Sigmoid colon (tissue), 7 donors: ENCODE data around the gene P2RX5. TPM values are rescaled to one million over a fixed set of nuclear protein-coding genes. Genes with fewer than 3 reads are reported as not detected.
A peak's percentile ranks its signal among the peaks of the same experiment; 100 is the strongest.

Experiments used
- DNase-seq: peaks from one replicate; pipeline ENCODE4 v3.0.0-alpha.2; 2019
- H3K27ac ChIP-seq, 4 donors: fragments of 200-600 bp; sonication (generic); one replicate each; pipeline ENCODE4 v1.5.1; 2016 to 2019; ENCODE audit warnings: mild to moderate bottlenecking in 1 of 4
- H3K27me3 ChIP-seq, 3 donors: fragments of 200-600 bp; sonication (generic); one replicate each; pipeline ENCODE4 v1.5.1; 2019; ENCODE audit warnings: mild to moderate bottlenecking in 1 of 3
- H3K36me3 ChIP-seq, 4 donors: fragments of 200-600 bp; sonication (generic); one replicate each; pipeline ENCODE4 v1.5.1; 2016 to 2019
- H3K4me1 ChIP-seq, 4 donors: fragments of 200-600 bp; sonication (generic); one replicate each; pipeline ENCODE4 v1.5.1; 2017 to 2019
- H3K4me3 ChIP-seq, 4 donors: fragments of 200-600 bp; sonication (generic); one replicate each; pipeline ENCODE4 v1.5.1; 2017 to 2019; ENCODE audit warnings: mild to moderate bottlenecking in 2 of 4, moderate library complexity in 1 of 4
- H3K9me3 ChIP-seq, 4 donors: fragments of 200-600 bp in 3 of 4; sonication (generic) in 3 of 4; one replicate each; pipeline versions ENCODE4 v1.5.1 to v1.6.1; 2013 to 2019
- EP300 ChIP-seq, 4 donors: sonication (generic); formaldehyde crosslinking; IDR thresholded peaks; one replicate each; pipeline ENCODE4 v1.6.1; 2017; ENCODE audit warnings: antibody characterized with exemption in 4 of 4
- POLR2A ChIP-seq, 2 donors: fragments of 450-650 bp; IDR thresholded peaks; one replicate each; pipeline ENCODE4 v1.6.1; 2016; ENCODE audit warnings: antibody characterized with exemption in 2 of 2, mild to moderate bottlenecking in 2 of 2, moderate library complexity in 2 of 2
- POLR2AphosphoS5 ChIP-seq, 4 donors: sonication (generic); formaldehyde crosslinking; IDR thresholded peaks; one replicate each; pipeline ENCODE4 v1.6.1; 2017; ENCODE audit warnings: antibody characterized with exemption in 4 of 4
- WGBS, 2 donors: extraction: QIAGEN DNeasy Blood & Tissue Kit; methylation state at CpG; one replicate each; pipeline ENCODE4 v1.1.7; 2013; 5-methylcytosine and 5-hydroxymethylcytosine counted together
- intact Hi-C: fragments of 100-400 bp; cut with DNase I; formaldehyde crosslinking; loops from one replicate; pipeline ENCODE4 v1.15.1; 2023
- polyA plus RNA-seq, 3 donors: library from polyadenylated mRNA; stranded (reverse); fragments of 200-250 nt; gene quantifications; one replicate each; pipeline ENCODE4 v1.2.3, GENCODE V29; 2013
- total RNA-seq, 4 donors: library from RNA; depleted of rRNA; stranded (reverse); fragments of >200 nt; gene quantifications; one replicate each; pipeline ENCODE4 v1.1.0, GENCODE V29; 2016
- TF ChIP-seq, protein P1 (sequence below), 4 experiments: fragments of 450-650 bp in 3 of 4; fragments of 200-600 bp in 1 of 4; IDR thresholded peaks; one replicate each; pipeline ENCODE4 v1.5.1; 2016 to 2019; ENCODE audit warnings: antibody characterized with exemption in 4 of 4, mild to moderate bottlenecking in 3 of 4, moderate library complexity in 2 of 4
- donor health status: healthy with polysubstance abuse.
- donor health status: Bipolar disorder and iron deficiency.
- donor health status: healthy.

Gene P2RX5
- total and polyA plus RNA-seq, 7 donors, result 0.27 to 55.3 (median 0.49) TPM; not detected in 2

DNA sequence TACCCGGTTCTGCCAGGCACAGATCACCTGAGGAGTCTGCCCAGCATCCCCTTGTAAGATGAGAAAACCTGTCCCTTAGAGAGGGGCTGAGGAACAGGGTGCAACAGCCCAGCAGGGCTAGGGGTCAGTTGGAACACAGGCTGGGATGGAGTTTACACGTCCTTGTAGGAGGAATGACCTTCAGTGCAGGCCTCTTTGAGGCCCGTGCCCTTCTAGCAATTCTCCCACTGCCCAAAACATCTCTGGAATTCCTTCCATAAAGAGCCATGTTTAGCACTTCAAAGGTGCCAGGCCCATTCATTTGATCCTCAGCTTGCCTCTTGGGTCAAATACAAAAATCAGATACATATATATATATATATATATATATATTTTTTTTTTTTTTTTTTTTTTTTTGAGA is 54.9 kb downstream of the P2RX5 start:
- H3K27ac ChIP-seq, result no peak overlapping the region

DNA sequence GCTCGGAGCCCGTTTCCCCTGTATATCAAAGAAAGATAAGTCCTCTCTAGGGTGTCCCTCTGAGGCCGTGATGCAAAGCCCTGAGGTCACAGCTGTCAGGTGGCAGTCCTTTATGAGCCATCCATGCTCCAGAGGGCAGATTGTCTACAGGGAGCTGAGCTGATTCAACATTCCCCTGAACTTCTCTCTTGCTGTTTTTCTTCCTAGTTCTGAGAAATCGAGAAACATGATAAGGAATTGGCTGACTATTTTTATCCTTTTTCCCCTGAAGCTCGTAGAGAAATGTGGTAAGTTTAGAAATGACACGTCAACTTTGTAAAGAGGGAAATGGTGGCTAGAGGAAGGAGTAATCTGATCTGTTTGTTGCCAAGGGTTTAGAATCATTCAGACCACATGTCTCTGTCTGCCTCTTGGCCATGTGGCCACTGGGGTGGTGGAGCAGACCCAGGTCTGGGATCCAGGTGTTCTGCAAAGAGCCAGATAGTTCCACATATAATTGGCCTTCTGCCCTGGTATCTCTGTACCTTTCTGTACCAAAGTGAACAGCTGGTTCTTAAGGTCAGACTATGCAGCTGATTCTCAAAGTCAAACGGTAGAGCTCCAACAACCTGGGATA is 55.9 kb downstream of the P2RX5 start:
- 50 to 82% methylated on average over 7 of the region's 7 CpGs for WGBS, 2 donors
- Histone ChIP-seq H3K27me3 (no peaks in the 10 kb centered on the region), H3K9me3 (no peaks in the 10 kb centered on the region), H3K4me3 (no peak overlapping the region), H3K36me3 (peaks cover 0 to 32% (median 0%) of the 10 kb centered on the region in 4 donors), H3K4me1 (peaks cover 0 to 21% (median 16%) of the 10 kb centered on the region in 4 donors), H3K27ac (no peak overlapping the region)
- no peak for DNase-seq
- intact Hi-C loops, result loop anchor here (5.0 kb wide), 1 partner anchor 593 kb away; no protein-coding TSS in a partner anchor
- no peak for TF ChIP-seq EP300 (IDR thresholded peaks at IDR 0.05)
- TF ChIP-seq, protein P1, sequence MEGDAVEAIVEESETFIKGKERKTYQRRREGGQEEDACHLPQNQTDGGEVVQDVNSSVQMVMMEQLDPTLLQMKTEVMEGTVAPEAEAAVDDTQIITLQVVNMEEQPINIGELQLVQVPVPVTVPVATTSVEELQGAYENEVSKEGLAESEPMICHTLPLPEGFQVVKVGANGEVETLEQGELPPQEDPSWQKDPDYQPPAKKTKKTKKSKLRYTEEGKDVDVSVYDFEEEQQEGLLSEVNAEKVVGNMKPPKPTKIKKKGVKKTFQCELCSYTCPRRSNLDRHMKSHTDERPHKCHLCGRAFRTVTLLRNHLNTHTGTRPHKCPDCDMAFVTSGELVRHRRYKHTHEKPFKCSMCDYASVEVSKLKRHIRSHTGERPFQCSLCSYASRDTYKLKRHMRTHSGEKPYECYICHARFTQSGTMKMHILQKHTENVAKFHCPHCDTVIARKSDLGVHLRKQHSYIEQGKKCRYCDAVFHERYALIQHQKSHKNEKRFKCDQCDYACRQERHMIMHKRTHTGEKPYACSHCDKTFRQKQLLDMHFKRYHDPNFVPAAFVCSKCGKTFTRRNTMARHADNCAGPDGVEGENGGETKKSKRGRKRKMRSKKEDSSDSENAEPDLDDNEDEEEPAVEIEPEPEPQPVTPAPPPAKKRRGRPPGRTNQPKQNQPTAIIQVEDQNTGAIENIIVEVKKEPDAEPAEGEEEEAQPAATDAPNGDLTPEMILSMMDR (IDR thresholded peaks at IDR 0.05), result no peak
- TF ChIP-seq POLR2AphosphoS5 (IDR thresholded peaks at IDR 0.05), result no peak
- TF ChIP-seq POLR2A (IDR thresholded peaks at IDR 0.05), result no peak

More for the DNA sequence above, 54.9 kb downstream of the P2RX5 start:
- intact Hi-C loops, result no loop called here
- WGBS, 2 donors, result 69 to 90% methylated on average over 3 of the region's 3 CpGs
- Histone ChIP-seq H3K4me3 (no peak overlapping the region), H3K4me1 (peaks cover 0 to 14% (median 11%) of the 10 kb centered on the region in 4 donors), H3K9me3 (no peaks in the 10 kb centered on the region), H3K27me3 (no peaks in the 10 kb centered on the region), H3K36me3 (peaks cover 0 to 32% (median 0%) of the 10 kb centered on the region in 4 donors)
- TF ChIP-seq POLR2A (IDR thresholded peaks at IDR 0.05) (no peak), EP300 (IDR thresholded peaks at IDR 0.05) (no peak), POLR2AphosphoS5 (IDR thresholded peaks at IDR 0.05) (no peak)
- TF ChIP-seq, protein P1 (IDR thresholded peaks at IDR 0.05), result no peak
- DNase-seq, result no peak

DNA sequence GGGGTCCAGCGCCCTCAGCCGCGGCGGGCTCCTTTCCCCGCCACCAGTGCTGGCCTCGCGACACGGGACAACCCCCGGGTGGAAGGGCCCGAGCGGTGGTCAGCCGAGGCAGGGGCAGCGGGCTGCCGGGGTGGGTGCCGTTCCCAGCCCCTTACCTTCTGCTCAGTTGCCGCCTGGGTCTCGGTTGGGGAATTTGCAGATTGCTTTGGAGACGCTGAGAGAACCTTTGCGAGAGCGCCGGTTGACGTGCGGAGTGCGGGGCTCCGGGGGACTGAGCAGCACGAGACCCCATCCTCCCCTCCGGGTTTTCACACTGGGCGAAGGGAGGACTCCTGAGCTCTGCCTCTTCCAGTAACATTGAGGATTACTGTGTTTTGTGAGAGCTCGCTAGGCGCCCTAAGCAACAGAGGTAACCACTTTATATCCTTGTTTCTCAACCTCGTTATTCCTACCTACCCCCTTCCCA is 59.0 kb downstream of the P2RX5 start:
- TF ChIP-seq, protein P1 (IDR thresholded peaks at IDR 0.05), result no peak
- no peak for TF ChIP-seq POLR2AphosphoS5 (IDR thresholded peaks at IDR 0.05)
- TF ChIP-seq POLR2A (IDR thresholded peaks at IDR 0.05), result no peak
- no peak for TF ChIP-seq EP300 (IDR thresholded peaks at IDR 0.05)
- Histone ChIP-seq H3K36me3 (peaks cover 0 to 13% (median 0%) of the 10 kb centered on the region in 4 donors), H3K4me1 (peaks cover 0 to 32% (median 28%) of the 10 kb centered on the region in 4 donors), H3K27ac (peak overlapping the region; percentile 92 to 96 (median 95)), H3K27me3 (no peaks in the 10 kb centered on the region), H3K9me3 (no peaks in the 10 kb centered on the region), H3K4me3 (peak overlapping the region; percentile 89 to 100 (median 96))
- 1 to 2% methylated on average over 31 of the region's 31 CpGs for WGBS, 2 donors
- no peak for DNase-seq
- intact Hi-C loops, result loop anchor here (1.0 to 5.0 kb wide), 3 partner anchors 31 to 590 kb away; partner anchors contain the start of genes EMC6, HASPIN and TAX1BP3

DNA sequence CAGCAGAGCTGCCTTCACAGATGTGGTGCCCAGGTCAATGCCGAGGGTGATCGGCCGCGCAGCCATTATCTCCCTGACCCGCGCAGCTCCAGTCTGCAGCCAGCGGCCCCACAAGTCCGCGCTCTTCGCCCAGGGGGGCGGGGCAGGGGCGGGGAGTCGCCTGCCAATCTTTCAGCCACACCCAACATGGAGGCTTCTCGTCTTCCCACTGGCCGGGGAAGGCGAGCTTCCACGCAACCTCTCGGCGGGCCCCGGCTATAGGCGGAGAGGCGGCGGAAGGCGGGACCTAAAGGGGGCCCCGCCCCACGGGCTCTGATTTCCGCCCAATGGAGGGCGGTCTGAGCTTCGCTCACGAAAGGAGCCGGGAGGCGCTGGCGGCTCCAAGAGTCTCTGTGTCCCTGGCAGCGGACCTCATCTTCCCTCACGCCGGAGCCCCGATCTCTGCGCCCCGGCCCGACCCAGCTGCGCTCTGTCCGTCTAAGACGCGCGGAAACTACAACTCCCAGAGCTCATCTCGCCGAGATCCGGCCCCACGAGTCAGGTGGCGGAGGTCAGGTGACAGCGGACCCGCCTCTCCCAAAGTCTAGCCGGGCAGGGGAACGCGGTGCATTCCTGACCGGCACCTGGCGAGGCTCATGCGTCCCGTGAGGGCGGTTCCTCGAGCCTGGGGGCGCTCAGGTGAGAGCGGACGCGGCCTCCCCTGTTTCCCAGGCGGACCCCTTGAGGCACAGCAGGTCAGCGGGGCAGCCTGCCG is 59.6 kb downstream of the P2RX5 start, which contains the start of the genes CTNS and SHPK:
TSS of gene CTNS (plus strand) at position 607 of the 754 bp plus-strand sequence. CDS start 3,447 bp downstream, outside the sequence.
TSS of gene SHPK (minus strand) at position 97 of the 754 bp plus-strand sequence. CDS start at position 66, 31 bp downstream.
- H3K9me3 ChIP-seq, result no peaks in the 10 kb centered on the region
- TF ChIP-seq, protein P1 (IDR thresholded peaks at IDR 0.05), result no peak
- TF ChIP-seq POLR2A (IDR thresholded peaks at IDR 0.05), result peak in 1 of 2 donors; percentile 68
- no peak for TF ChIP-seq EP300 (IDR thresholded peaks at IDR 0.05)
- peak; percentile 75 to 91 (median 88) for TF ChIP-seq POLR2AphosphoS5 (IDR thresholded peaks at IDR 0.05)
- H3K36me3 ChIP-seq, result peaks cover 0 to 13% (median 0%) of the 10 kb centered on the region in 4 donors
- H3K4me3 ChIP-seq, result peak within 1 kb of the TSS; percentile 89 to 100 (median 96)
- DNase-seq, result peak; percentile 99
- H3K4me1 ChIP-seq, result peaks cover 0 to 32% (median 28%) of the 10 kb centered on the region in 4 donors
- intact Hi-C loops, result loop anchor here (1.0 to 5.0 kb wide), 3 partner anchors 32 to 589 kb away; partner anchors contain the start of genes EMC6, HASPIN and TAX1BP3
- H3K27me3 ChIP-seq, result no peaks in the 10 kb centered on the region
- 0 to 1% methylated on average over 68 of the region's 68 CpGs for WGBS, 2 donors
- H3K27ac ChIP-seq, result peak within 1 kb of the TSS; percentile 92 to 96 (median 95)
